Activated naive CD4-positive, alpha-beta T cell treated with anti-CD3 and anti-CD28 coated beads for 36 hours (primary cell): Measurements from ENCODE around the gene GABARAPL1. TPM values are rescaled to one million over a fixed set of nuclear protein-coding genes. Genes with fewer than 3 reads are reported as not detected.
"Not testable (repeated sequence)": the region's sequence is repeated elsewhere in the genome, so short reads cannot be mapped to it uniquely, and the experiment has no call there.

Experiments used
- CTCF ChIA-PET: fragments of 350-600 bp; sonication (Branson Sonifier 250); formaldehyde crosslinking; loops from one replicate; lab custom pipeline; 2021; ENCODE audit warnings: antibody characterized with exemption; lab: Charles Lee
- DNase-seq: peaks from one replicate; pipeline ENCODE4 v3.0.0-alpha.2; 2020
- H3K27ac Mint-ChIP-seq: one replicate; pipeline ENCODE4 v1.8.0; 2021; ENCODE audit warnings: mild to moderate bottlenecking, mixed read lengths
- H3K27me3 Mint-ChIP-seq: one replicate; pipeline ENCODE4 v1.8.0; 2021; ENCODE audit warnings: low read depth, mixed read lengths
- H3K36me3 Mint-ChIP-seq: one replicate; pipeline ENCODE4 v1.8.0; 2021; ENCODE audit warnings: low read depth, mixed read lengths
- H3K4me1 Mint-ChIP-seq: one replicate; pipeline ENCODE4 v1.8.0; 2021; ENCODE audit warnings: low read depth, mixed read lengths
- H3K4me3 Mint-ChIP-seq: one replicate; pipeline ENCODE4 v1.8.0; 2021; ENCODE audit warnings: mild to moderate bottlenecking, moderate library complexity, mixed read lengths
- H3K9me3 Mint-ChIP-seq: one replicate; pipeline ENCODE4 v1.8.0; 2021; ENCODE audit warnings: mixed read lengths
- intact Hi-C: fragments of 100-400 bp; cut with micrococcal nuclease; formaldehyde crosslinking; loops from one replicate; pipeline ENCODE4 v1.15.1; 2023
- total RNA-seq, 2 experiments: library from RNA; stranded (reverse); gene quantifications; one replicate each; pipeline ENCODE4 v1.2.3, GENCODE V29; 2021

The GABARAPL1 gene
- total RNA-seq, 2 experiments from 2014 or later, result 3.3 to 4.9 TPM

- no peaks in the 10 kb centered on the region for H3K36me3 Mint-ChIP-seq
- CTCF ChIA-PET, result no interaction called here
- H3K4me1 Mint-ChIP-seq, result peaks cover 5% of the 10 kb centered on the region
- H3K27ac Mint-ChIP-seq, result no peak overlapping the region
- no peak overlapping the region for H3K4me3 Mint-ChIP-seq
- no peaks in the 10 kb centered on the region for H3K9me3 Mint-ChIP-seq
- DNase-seq, result no peak
- peaks cover 16% of the 10 kb centered on the region for H3K27me3 Mint-ChIP-seq
- intact Hi-C loops, result no loop called here
Observed at GRCh38 chr12:10182354-10183049, 30.2 kb upstream of the GABARAPL1 start.

GRCh38 chr12:10184261-10184843 is 28.3 kb upstream of the GABARAPL1 start:
- intact Hi-C loops, result no loop called here
- peaks cover 16% of the 10 kb centered on the region for H3K27me3 Mint-ChIP-seq
- CTCF ChIA-PET, result interaction anchor here (0.6 to 1.2 kb wide), 2 partner anchors 398 to 441 kb away, joined by 3 to 6 read pairs; no protein-coding TSS in a partner anchor
- no peak overlapping the region for H3K27ac Mint-ChIP-seq
- no peaks in the 10 kb centered on the region for H3K9me3 Mint-ChIP-seq
- H3K4me1 Mint-ChIP-seq, result peaks cover 5% of the 10 kb centered on the region
- no peak for DNase-seq
- H3K36me3 Mint-ChIP-seq, result no peaks in the 10 kb centered on the region
- no peak overlapping the region for H3K4me3 Mint-ChIP-seq

GRCh38 chr12:10186299-10186698 is 26.4 kb upstream of the GABARAPL1 start:
- intact Hi-C loops, result no loop called here
- no peak for DNase-seq
- H3K9me3 Mint-ChIP-seq, result no peaks in the 10 kb centered on the region
- CTCF ChIA-PET, result interaction anchor here (0.6 to 5.9 kb wide), 3 partner anchors 34 to 395 kb away, joined by 3 to 63 read pairs (median 3); no protein-coding TSS in a partner anchor
- peaks cover 9% of the 10 kb centered on the region for H3K4me1 Mint-ChIP-seq
- H3K27me3 Mint-ChIP-seq, result peaks cover 15% of the 10 kb centered on the region
- no peak overlapping the region for H3K4me3 Mint-ChIP-seq
- H3K36me3 Mint-ChIP-seq, result no peaks in the 10 kb centered on the region
- no peak overlapping the region for H3K27ac Mint-ChIP-seq

DNA sequence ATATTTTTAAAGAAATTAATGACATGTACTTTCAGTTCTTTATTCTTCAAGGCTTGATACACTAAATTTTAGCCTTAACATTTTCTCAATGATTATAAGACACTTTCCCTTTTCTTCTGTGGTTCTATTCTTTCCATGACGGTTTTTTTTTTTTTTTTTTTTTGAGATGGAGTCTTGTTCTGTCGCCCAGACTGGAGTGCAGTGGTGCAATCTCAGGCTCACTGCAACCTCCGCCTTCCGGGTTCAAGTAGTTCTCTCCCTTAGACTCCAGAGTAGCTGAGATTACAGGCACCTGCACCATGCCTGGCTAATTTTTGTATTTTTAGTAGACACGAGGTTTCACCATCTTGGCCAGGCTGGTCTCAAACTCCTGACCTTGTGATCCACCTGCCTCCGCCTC is 25.7 kb upstream of the GABARAPL1 start:
- H3K4me1 Mint-ChIP-seq, H3K36me3 Mint-ChIP-seq, H3K9me3 Mint-ChIP-seq, H3K27ac Mint-ChIP-seq, intact Hi-C loops, H3K4me3 Mint-ChIP-seq, DNase-seq: not testable (repeated sequence)
- CTCF ChIA-PET, result interaction anchor here (1.0 to 5.9 kb wide), 2 partner anchors 35 to 47 kb away, joined by 3 to 63 read pairs; no protein-coding TSS in a partner anchor
- peaks cover 15% of the 10 kb centered on the region for H3K27me3 Mint-ChIP-seq

GRCh38 chr12:10189653-10190052 is 23.0 kb upstream of the GABARAPL1 start:
- Mint-ChIP-seq H3K9me3 (no peaks in the 10 kb centered on the region), H3K4me1 (peaks cover 4% of the 10 kb centered on the region), H3K4me3 (no peak overlapping the region), H3K27ac (no peak overlapping the region), H3K27me3 (peaks cover 5% of the 10 kb centered on the region), H3K36me3 (no peaks in the 10 kb centered on the region)
- intact Hi-C loops, result loop anchor here (1.0 to 5.0 kb wide), 5 partner anchors 36 to 441 kb away; partner anchors contain the start of gene CLEC12B
- no peak for DNase-seq
- CTCF ChIA-PET, result interaction anchor here (0.6 to 5.9 kb wide), 4 partner anchors 29 to 1273 kb away, joined by 3 to 63 read pairs (median 4); no protein-coding TSS in a partner anchor

DNA sequence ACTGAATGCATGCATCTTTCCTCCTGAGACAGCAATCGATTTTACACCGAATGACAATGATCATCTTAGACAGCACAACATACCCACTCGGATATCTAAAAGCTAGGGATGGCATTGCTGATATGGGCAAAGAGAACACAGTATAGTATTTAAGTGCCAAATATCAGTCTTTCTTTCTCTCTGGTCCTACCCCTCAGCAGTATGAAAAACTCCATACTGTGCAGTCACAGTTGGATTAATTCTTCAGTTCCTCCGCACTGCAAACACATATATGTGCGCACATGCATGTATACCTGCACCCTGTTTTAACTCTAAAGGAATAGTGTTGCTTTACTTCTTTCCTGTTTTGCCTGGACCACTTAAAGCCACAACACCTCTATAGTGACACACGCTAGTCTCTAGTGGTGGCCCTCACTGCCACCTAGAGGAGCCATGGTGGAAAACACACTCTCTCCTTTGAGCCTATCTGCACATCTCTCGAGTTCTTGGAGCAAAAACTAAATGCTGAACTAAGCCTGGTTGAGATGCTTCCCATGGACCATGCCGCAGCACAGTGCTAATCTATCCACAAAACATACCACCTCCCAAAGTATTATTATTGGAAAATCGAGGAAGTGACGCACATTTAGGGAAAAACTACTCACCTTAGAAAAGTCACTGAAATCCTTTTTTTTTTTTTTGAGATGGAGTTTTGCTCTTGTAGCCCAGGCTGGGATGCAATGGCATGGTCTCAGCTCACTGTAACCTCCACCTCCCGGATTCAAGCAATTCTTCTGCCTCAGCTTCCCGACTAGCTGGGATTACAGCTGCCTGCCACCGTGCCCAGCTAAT is 21.9 kb upstream of the GABARAPL1 start:
- Mint-ChIP-seq H3K4me1 (peaks cover 4% of the 10 kb centered on the region), H3K4me3 (no peak overlapping the region), H3K36me3 (no peaks in the 10 kb centered on the region), H3K27ac (no peak overlapping the region), H3K27me3 (peaks cover 6% of the 10 kb centered on the region), H3K9me3 (no peaks in the 10 kb centered on the region)
- intact Hi-C loops, result loop anchor here (1.0 to 5.0 kb wide), 5 partner anchors 37 to 442 kb away; partner anchors contain the start of gene CLEC12B
- CTCF ChIA-PET, result interaction anchor here (0.7 to 5.9 kb wide), 6 partner anchors 33 to 157 kb away, joined by 3 to 63 read pairs (median 4); no protein-coding TSS in a partner anchor
- DNase-seq, result peak; percentile 74

GRCh38 chr12:10191865-10192264 is 20.8 kb upstream of the GABARAPL1 start:
- no peaks in the 10 kb centered on the region for H3K9me3 Mint-ChIP-seq
- no peaks in the 10 kb centered on the region for H3K36me3 Mint-ChIP-seq
- H3K4me1 Mint-ChIP-seq, result peaks cover 4% of the 10 kb centered on the region
- H3K27ac Mint-ChIP-seq, result no peak overlapping the region
- intact Hi-C loops, result loop anchor here (5.0 kb wide), 1 partner anchor 380 kb away; no protein-coding TSS in a partner anchor
- H3K27me3 Mint-ChIP-seq, result peaks cover 5% of the 10 kb centered on the region
- CTCF ChIA-PET, result interaction anchor here (0.8 to 5.9 kb wide), 3 partner anchors 23 to 158 kb away, joined by 3 to 63 read pairs (median 3); no protein-coding TSS in a partner anchor
- no peak overlapping the region for H3K4me3 Mint-ChIP-seq
- no peak for DNase-seq

DNA sequence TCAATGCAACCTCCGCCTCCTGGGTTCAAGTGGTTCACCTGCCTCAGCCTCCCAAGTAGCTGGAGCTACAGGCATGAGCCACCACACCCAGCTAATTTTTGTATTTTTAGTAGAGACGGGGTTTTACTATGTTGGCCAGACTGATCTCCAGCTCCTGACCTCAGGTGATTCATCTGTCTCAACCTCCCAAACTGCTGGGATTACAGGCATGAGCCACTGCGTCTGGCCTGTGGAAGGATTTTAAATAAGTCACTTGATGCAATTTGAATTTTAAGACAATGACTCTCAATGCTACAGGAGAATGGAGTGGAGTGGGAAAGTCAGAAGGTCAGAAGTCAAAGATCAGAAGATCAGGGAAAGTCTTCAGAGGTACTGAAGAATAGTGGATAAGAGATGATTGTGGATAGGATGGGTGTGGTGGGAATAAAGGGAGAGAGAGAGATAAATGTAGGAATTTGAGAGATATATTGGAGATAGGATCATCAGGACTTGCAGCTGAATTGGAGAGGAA is 18.5 kb upstream of the GABARAPL1 start:
- peaks cover 4% of the 10 kb centered on the region for H3K4me1 Mint-ChIP-seq
- H3K36me3 Mint-ChIP-seq, result no peaks in the 10 kb centered on the region
- H3K27ac Mint-ChIP-seq, result no peak overlapping the region
- no peak overlapping the region for H3K4me3 Mint-ChIP-seq
- no peak for DNase-seq
- intact Hi-C loops, result loop anchor here (5.0 kb wide), 1 partner anchor 382 kb away; no protein-coding TSS in a partner anchor
- no peaks in the 10 kb centered on the region for H3K9me3 Mint-ChIP-seq
- CTCF ChIA-PET, result interaction anchor here (0.7 to 1.5 kb wide), 4 partner anchors 14 to 368 kb away, joined by 3 to 5 read pairs (median 3); no protein-coding TSS in a partner anchor
- peaks cover 5% of the 10 kb centered on the region for H3K27me3 Mint-ChIP-seq

GRCh38 chr12:10196210-10196609 is 16.5 kb upstream of the GABARAPL1 start:
- CTCF ChIA-PET, result interaction anchor here (0.7 to 1.5 kb wide), 4 partner anchors 12 to 256 kb away, joined by 4 to 6 read pairs (median 4); partner anchors contain the start of gene GABARAPL1
- H3K27ac Mint-ChIP-seq, result no peak overlapping the region
- intact Hi-C loops, result no loop called here
- H3K27me3 Mint-ChIP-seq, result peaks cover 5% of the 10 kb centered on the region
- no peaks in the 10 kb centered on the region for H3K36me3 Mint-ChIP-seq
- H3K4me1 Mint-ChIP-seq, result no peaks in the 10 kb centered on the region
- H3K9me3 Mint-ChIP-seq, result no peaks in the 10 kb centered on the region
- no peak overlapping the region for H3K4me3 Mint-ChIP-seq
- DNase-seq, result no peak

DNA sequence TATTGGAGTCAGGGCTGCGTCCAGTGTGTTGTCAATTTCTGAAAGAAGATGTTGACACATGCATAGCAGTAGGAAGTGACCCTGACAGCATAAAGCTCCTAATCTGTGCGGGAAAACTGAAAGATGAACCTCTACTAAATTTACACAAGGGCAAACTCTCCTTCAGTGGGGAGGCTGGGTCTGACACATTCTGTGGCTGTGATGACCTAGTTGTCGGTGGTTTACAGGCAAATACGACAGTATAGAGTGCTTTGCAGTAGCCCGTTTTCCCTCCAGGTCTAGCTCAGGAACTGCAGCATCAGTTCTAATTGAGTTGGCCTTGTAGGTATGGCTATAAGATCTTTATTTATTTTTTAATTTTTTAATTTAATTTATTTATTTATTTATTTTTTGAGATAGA is 14.8 kb upstream of the GABARAPL1 start:
- intact Hi-C loops, result no loop called here
- Mint-ChIP-seq H3K9me3 (no peaks in the 10 kb centered on the region), H3K27ac (no peak overlapping the region), H3K4me3 (no peak overlapping the region), H3K4me1 (no peaks in the 10 kb centered on the region), H3K27me3 (peaks cover 5% of the 10 kb centered on the region), H3K36me3 (no peaks in the 10 kb centered on the region)
- CTCF ChIA-PET, result no interaction called here
- DNase-seq, result no peak

DNA sequence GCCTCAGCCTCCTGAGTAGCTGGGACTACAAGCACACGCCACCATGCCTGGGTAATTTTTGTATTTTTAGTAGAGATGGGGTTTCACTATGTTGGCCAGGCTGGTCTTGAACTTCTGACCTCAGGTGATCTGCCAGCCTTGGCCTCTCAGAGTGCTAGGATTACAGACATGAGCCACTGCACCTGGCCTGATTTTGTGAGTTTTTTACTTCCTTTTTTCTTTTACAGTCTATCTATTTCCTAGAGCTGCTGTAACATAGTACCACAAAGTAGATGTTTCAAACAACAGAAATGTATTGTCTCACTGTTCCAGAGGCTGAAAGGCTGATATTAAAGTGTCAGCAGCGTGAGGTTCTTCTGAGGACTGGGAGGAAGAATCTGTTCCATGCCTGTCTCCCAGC is 8.2 kb upstream of the GABARAPL1 start:
- DNase-seq, H3K9me3 Mint-ChIP-seq, H3K4me1 Mint-ChIP-seq, CTCF ChIA-PET, intact Hi-C loops, H3K4me3 Mint-ChIP-seq, H3K36me3 Mint-ChIP-seq, H3K27me3 Mint-ChIP-seq, H3K27ac Mint-ChIP-seq: not testable (repeated sequence)
